CD14-positive monocyte (primary cell): ENCODE data around the gene TM4SF1. TPM values are rescaled to one million over a fixed set of nuclear protein-coding genes. Genes with fewer than 3 reads are reported as not detected.

Experiments used
- DNase-seq, 3 donors: peaks; one replicate each; pipeline ENCODE4 v3.0.0-alpha.2; 2011 to 2022
- H2AFZ ChIP-seq: 2 replicates; pipeline ENCODE4 v1.6.0; 2012; ENCODE audit warnings: mild to moderate bottlenecking, low read depth, low read length, inconsistent platforms; ENCODE audit not compliant: insufficient read depth, poor library complexity, severe bottlenecking
- H3K27ac ChIP-seq, 2 donors: 1 replicate in 1 of 2; 2 replicates in 1 of 2; pipeline ENCODE4 v1.5.1; 2012 to 2013; ENCODE audit warnings: low read length in 2 of 2, control low read depth in 1 of 2, inconsistent platforms in 1 of 2, low read depth in 1 of 2, mild to moderate bottlenecking in 1 of 2
- H3K27me3 ChIP-seq, 2 donors: one replicate each; pipeline versions ENCODE4 v1.6.0 to v1.6.1; 2011 to 2013; ENCODE audit warnings: low read length in 2 of 2; ENCODE audit not compliant: control insufficient read depth in 2 of 2, insufficient read depth in 2 of 2
- H3K36me3 ChIP-seq, 2 donors: replicated peaks in 1 of 2; 1 replicate in 1 of 2; 2 replicates in 1 of 2; pipeline versions ENCODE4 v1.5.1 to v1.6.1; 2012 to 2013; ENCODE audit warnings: low read length in 2 of 2, control low read depth in 1 of 2, inconsistent platforms in 1 of 2, mild to moderate bottlenecking in 1 of 2; ENCODE audit not compliant: insufficient read depth in 2 of 2, control insufficient read depth in 1 of 2
- H3K4me1 ChIP-seq, 2 donors: 1 replicate in 1 of 2; 2 replicates in 1 of 2; pipeline versions ENCODE4 v1.5.1 to v1.6.1; 2012 to 2013; ENCODE audit warnings: low read length in 2 of 2, control low read depth in 1 of 2, inconsistent platforms in 1 of 2, mild to moderate bottlenecking in 1 of 2, moderate library complexity in 1 of 2; ENCODE audit not compliant: insufficient read depth in 2 of 2, control insufficient read depth in 1 of 2
- H3K4me2 ChIP-seq: replicated peaks from 2 replicates; pipeline ENCODE3; 2012; ENCODE audit warnings: low read length, moderate library complexity, mild to moderate bottlenecking; ENCODE audit not compliant: poor library complexity, severe bottlenecking; ENCODE audit errors: extremely low read depth
- H3K4me3 ChIP-seq, 3 experiments: fragments of 200-600 bp in 1 of 3; sonication (generic) in 1 of 3; replicated peaks in 1 of 3; 1 replicate in 2 of 3; 2 replicates in 1 of 3; pipeline ENCODE4 v1.5.1; 2011 to 2013; ENCODE audit warnings: low read length in 3 of 3, mild to moderate bottlenecking in 3 of 3, control low read depth in 2 of 3, low read depth in 2 of 3, inconsistent platforms in 1 of 3, moderate library complexity in 1 of 3
- H3K79me2 ChIP-seq: 2 replicates; pipeline ENCODE4 v1.6.0; 2012; ENCODE audit warnings: mild to moderate bottlenecking, control low read depth, inconsistent platforms, low read length, moderate library complexity; ENCODE audit not compliant: insufficient read depth
- H3K9ac ChIP-seq: 2 replicates; pipeline ENCODE4 v1.6.0; 2017; ENCODE audit warnings: low read length, mild to moderate bottlenecking; ENCODE audit not compliant: insufficient read depth, poor library complexity, severe bottlenecking
- H3K9me3 ChIP-seq, 2 donors: replicated peaks in 1 of 2; 1 replicate in 1 of 2; 2 replicates in 1 of 2; pipeline versions ENCODE4 v1.5.1 to v1.6.1; 2012 to 2013; ENCODE audit warnings: low read length in 2 of 2, control low read depth in 1 of 2; ENCODE audit not compliant: control insufficient read depth in 1 of 2, insufficient read depth in 1 of 2
- H4K20me1 ChIP-seq: 2 replicates; pipeline ENCODE4 v1.6.0; 2012; ENCODE audit warnings: mild to moderate bottlenecking, low read length, control low read depth, moderate library complexity; ENCODE audit not compliant: insufficient read depth
- H3K27ac Mint-ChIP-seq, 7 donors: one replicate each; pipeline ENCODE4 v1.8.0; 2020; ENCODE audit warnings: mild to moderate bottlenecking in 7 of 7, mixed read lengths in 7 of 7, moderate library complexity in 6 of 7, inconsistent platforms in 2 of 7
- H3K27me3 Mint-ChIP-seq, 3 donors: one replicate each; pipeline ENCODE4 v1.8.0; 2021 to 2022; ENCODE audit warnings: low read depth in 3 of 3, mild to moderate bottlenecking in 3 of 3, mixed read lengths in 3 of 3, moderate library complexity in 3 of 3, inconsistent platforms in 1 of 3
- H3K36me3 Mint-ChIP-seq, 2 donors: one replicate each; pipeline ENCODE4 v1.8.0; 2020; ENCODE audit warnings: mixed read lengths in 2 of 2, inconsistent platforms in 1 of 2, mild to moderate bottlenecking in 1 of 2
- H3K4me1 Mint-ChIP-seq: one replicate; pipeline ENCODE4 v1.8.0; 2020; ENCODE audit warnings: mild to moderate bottlenecking, mixed read lengths
- H3K4me3 Mint-ChIP-seq, 2 donors: one replicate each; pipeline ENCODE4 v1.8.0; 2020; ENCODE audit warnings: mild to moderate bottlenecking in 2 of 2, mixed read lengths in 2 of 2, moderate library complexity in 1 of 2
- H3K9me3 Mint-ChIP-seq, 7 donors: one replicate each; pipeline ENCODE4 v1.8.0; 2020 to 2022; ENCODE audit warnings: mixed read lengths in 7 of 7, mild to moderate bottlenecking in 6 of 7, moderate library complexity in 6 of 7, inconsistent platforms in 2 of 7
- WGBS: methylation state at CpG from one replicate; pipeline ENCODE4 v1.1.5; 2013; ENCODE audit warnings: missing lambda C conversion rate; ENCODE audit not compliant: insufficient coverage; 5-methylcytosine and 5-hydroxymethylcytosine counted together
- intact Hi-C, 2 donors: fragments of 100-400 bp; cut with micrococcal nuclease; formaldehyde crosslinking; loops; one replicate each; pipeline versions ENCODE4 v1.15.0 to v1.15.1; 2023
- polyA plus RNA-seq, 3 donors: library from polyadenylated mRNA; depleted of rRNA in 1 of 3; unstranded in 2 of 3; stranded (reverse) in 1 of 3; fragments of 300-500 nt in 2 of 3; fragments of >200 nt in 1 of 3; fragmentation: Illumina TruSeq in 2 of 3; gene quantifications; 1 replicate in 2 of 3; 2 replicates in 1 of 3; pipeline ENCODE4 v1.2.3, GENCODE V29; 2012 to 2021
- TF ChIP-seq, protein P1 (sequence below): fragments of 200-600 bp; IDR thresholded peaks from one replicate; pipeline ENCODE4 v1.8.0; 2022; ENCODE audit warnings: antibody characterized with exemption, mild to moderate bottlenecking

Gene TM4SF1
- polyA plus RNA-seq, 3 donors = not detected

DNA sequence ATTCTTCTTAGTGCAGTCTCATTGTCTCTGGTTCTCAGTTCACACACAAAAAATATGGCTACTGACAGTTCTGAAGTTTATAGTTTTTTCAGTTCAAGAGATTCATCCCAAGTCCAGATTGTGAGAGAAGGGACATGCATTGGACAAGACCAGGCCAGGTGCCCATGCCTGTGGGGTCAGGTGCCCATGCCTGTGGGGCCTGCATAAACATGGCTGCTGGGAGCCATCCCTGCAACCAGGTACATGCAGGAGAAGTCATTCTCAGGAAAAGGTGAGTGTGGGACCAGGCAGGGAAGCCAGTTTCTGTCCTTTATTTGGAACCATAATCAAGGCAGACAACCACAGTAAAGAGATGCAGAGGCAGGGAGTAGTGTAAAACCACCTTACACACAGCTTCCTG is 6.3 kb upstream of the TM4SF1 start:
- Mint-ChIP-seq H3K36me3 (no peaks in the 10 kb centered on the region), H3K9me3 (peaks cover 0 to 2% (median 0%) of the 10 kb centered on the region in 7 donors)

DNA sequence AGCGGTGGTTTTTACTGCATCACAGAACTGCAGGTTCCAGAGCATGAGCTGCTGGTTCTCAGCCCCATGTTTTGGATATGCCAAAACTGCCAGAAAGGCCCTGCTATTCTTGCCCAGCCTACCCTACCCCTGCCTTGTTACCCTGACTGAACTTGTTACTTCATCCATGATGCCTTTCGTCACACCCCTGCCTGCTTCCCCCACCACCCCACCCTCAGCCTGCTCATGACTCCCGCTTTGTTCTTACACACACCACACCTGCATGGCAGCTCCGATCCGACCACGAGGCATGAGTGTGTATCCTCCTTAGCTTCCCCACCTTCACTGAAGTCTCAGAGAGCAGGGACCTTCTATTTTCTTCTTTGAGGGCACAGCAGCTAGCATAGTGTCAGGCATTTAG is 5.1 kb upstream of the TM4SF1 start:
- no peak overlapping the region for H3K4me3 ChIP-seq
- TF ChIP-seq, protein P1, sequence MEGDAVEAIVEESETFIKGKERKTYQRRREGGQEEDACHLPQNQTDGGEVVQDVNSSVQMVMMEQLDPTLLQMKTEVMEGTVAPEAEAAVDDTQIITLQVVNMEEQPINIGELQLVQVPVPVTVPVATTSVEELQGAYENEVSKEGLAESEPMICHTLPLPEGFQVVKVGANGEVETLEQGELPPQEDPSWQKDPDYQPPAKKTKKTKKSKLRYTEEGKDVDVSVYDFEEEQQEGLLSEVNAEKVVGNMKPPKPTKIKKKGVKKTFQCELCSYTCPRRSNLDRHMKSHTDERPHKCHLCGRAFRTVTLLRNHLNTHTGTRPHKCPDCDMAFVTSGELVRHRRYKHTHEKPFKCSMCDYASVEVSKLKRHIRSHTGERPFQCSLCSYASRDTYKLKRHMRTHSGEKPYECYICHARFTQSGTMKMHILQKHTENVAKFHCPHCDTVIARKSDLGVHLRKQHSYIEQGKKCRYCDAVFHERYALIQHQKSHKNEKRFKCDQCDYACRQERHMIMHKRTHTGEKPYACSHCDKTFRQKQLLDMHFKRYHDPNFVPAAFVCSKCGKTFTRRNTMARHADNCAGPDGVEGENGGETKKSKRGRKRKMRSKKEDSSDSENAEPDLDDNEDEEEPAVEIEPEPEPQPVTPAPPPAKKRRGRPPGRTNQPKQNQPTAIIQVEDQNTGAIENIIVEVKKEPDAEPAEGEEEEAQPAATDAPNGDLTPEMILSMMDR = no peak
- no peaks in the 10 kb centered on the region for H3K36me3 Mint-ChIP-seq
- H3K4me3 Mint-ChIP-seq = no peak overlapping the region
- H3K27me3 ChIP-seq = no peaks in the 10 kb centered on the region
- no peak overlapping the region for H3K9ac ChIP-seq
- H3K79me2 ChIP-seq = no peaks in the 10 kb centered on the region
- no peak overlapping the region for H3K4me2 ChIP-seq
- H2AFZ ChIP-seq = no peak overlapping the region
- peaks cover 0 to 9% (median 3%) of the 10 kb centered on the region in 7 donors for H3K9me3 Mint-ChIP-seq
- peaks cover 0 to 3% of the 10 kb centered on the region in 2 donors for H3K9me3 ChIP-seq
- DNase-seq = no peak
- peaks cover 0 to 10% (median 0%) of the 10 kb centered on the region in 3 donors for H3K27me3 Mint-ChIP-seq
- peaks cover 18 to 19% of the 10 kb centered on the region in 2 donors for H3K4me1 ChIP-seq
- no peaks in the 10 kb centered on the region for H3K36me3 ChIP-seq
- no peaks in the 10 kb centered on the region for H4K20me1 ChIP-seq
- intact Hi-C loops = no loop called here
- peaks cover 33% of the 10 kb centered on the region for H3K4me1 Mint-ChIP-seq
- no peak overlapping the region for H3K27ac Mint-ChIP-seq
- WGBS = 78% methylated on average over 6 of the region's 6 CpGs
- H3K27ac ChIP-seq = no peak overlapping the region

More for the DNA sequence above, 6.3 kb upstream of the TM4SF1 start:
- intact Hi-C loops = no loop called here
- no peaks in the 10 kb centered on the region for H3K9me3 ChIP-seq
- H4K20me1 ChIP-seq = no peaks in the 10 kb centered on the region
- H3K27me3 ChIP-seq = no peaks in the 10 kb centered on the region
- Mint-ChIP-seq H3K27me3 (peaks cover 0 to 7% (median 3%) of the 10 kb centered on the region in 3 donors), H3K27ac (no peak overlapping the region), H3K4me1 (peaks cover 22% of the 10 kb centered on the region), H3K4me3 (no peak overlapping the region)
- no peak overlapping the region for H3K9ac ChIP-seq
- H2AFZ ChIP-seq = no peak overlapping the region
- no peak overlapping the region for H3K4me2 ChIP-seq
- TF ChIP-seq, protein P1 = no peak
- H3K27ac ChIP-seq = no peak overlapping the region
- peaks cover 6 to 9% of the 10 kb centered on the region in 2 donors for H3K4me1 ChIP-seq
- H3K4me3 ChIP-seq = no peak overlapping the region
- no peaks in the 10 kb centered on the region for H3K36me3 ChIP-seq
- no peak for DNase-seq
- no peaks in the 10 kb centered on the region for H3K79me2 ChIP-seq
